Measurements from ENCODE around the gene SYNGR3.

- TF ChIP-seq, protein P1, sequence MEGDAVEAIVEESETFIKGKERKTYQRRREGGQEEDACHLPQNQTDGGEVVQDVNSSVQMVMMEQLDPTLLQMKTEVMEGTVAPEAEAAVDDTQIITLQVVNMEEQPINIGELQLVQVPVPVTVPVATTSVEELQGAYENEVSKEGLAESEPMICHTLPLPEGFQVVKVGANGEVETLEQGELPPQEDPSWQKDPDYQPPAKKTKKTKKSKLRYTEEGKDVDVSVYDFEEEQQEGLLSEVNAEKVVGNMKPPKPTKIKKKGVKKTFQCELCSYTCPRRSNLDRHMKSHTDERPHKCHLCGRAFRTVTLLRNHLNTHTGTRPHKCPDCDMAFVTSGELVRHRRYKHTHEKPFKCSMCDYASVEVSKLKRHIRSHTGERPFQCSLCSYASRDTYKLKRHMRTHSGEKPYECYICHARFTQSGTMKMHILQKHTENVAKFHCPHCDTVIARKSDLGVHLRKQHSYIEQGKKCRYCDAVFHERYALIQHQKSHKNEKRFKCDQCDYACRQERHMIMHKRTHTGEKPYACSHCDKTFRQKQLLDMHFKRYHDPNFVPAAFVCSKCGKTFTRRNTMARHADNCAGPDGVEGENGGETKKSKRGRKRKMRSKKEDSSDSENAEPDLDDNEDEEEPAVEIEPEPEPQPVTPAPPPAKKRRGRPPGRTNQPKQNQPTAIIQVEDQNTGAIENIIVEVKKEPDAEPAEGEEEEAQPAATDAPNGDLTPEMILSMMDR (IDR thresholded peaks at IDR 0.05), result no peak
- no peak for TF ChIP-seq POLR2A (IDR thresholded peaks at IDR 0.05)
These were observed 2.6 kb upstream of the SYNGR3 start for GRCh38 chr16:1987198-1987597.

Measured in esophagus squamous epithelium (tissue), 4 donors.